ENCODE measurements around the gene ITGA8. TPM values are rescaled to one million over a fixed set of nuclear protein-coding genes. Genes with fewer than 3 reads are reported as not detected.
"Not testable (repeated sequence)": the region's sequence is repeated elsewhere in the genome, so short reads cannot be mapped to it uniquely, and the experiment has no call there.

The ITGA8 gene
- total and polyA plus RNA-seq, 9 of the 15 experiments (the other 6 are each of a cell fraction or from before 2014, with no cell fraction given): 0.01 to 0.07 (median 0.04) TPM; not detected in 5

- peak; percentile 11 for FAIRE-seq
- H3K9ac ChIP-seq (ENCODE audit: insufficient read depth in 1 of 2, low read depth in 2 of 2, low read length in 2 of 2); H3K4me2 ChIP-seq (ENCODE audit: insufficient read depth, low read length); in situ Hi-C loops (cut with MboI); intact Hi-C loops (cut with micrococcal nuclease); H3K36me3 ChIP-seq (ENCODE audit: control insufficient read depth, insufficient read depth, low read length); H3K9me3 ChIP-seq (replicated peaks; ENCODE audit: control insufficient read depth, insufficient read depth, low read depth, low read length); H2AFZ ChIP-seq (ENCODE audit: low read depth, low read length); ATAC-seq; BruUV-seq (replicated peaks); H3K4me3 ChIP-seq; H3K27ac ChIP-seq (ENCODE audit: extremely low read depth, low read depth, low read length); CTCF ChIA-PET (ENCODE audit: low intra/inter-chr PET ratio); H4K20me1 ChIP-seq (replicated peaks; ENCODE audit: control insufficient read depth, insufficient read depth, low read length); H3K4me1 ChIP-seq (replicated peaks in 1 of 2; ENCODE audit: control insufficient read depth in 2 of 2, insufficient read depth in 2 of 2, low read length in 2 of 2); H3K9me1 ChIP-seq (ENCODE audit: control insufficient read depth, insufficient read depth, low read length); H3K79me2 ChIP-seq (ENCODE audit: control insufficient read depth, insufficient read depth, low read length); DNase-seq (ENCODE audit: extremely low read depth in 1 of 4, low spot score in 3 of 4); H3K27me3 ChIP-seq (ENCODE audit: control insufficient read depth in 2 of 2, insufficient read depth in 2 of 2, low read length in 2 of 2): not testable (repeated sequence)
- peak; percentile 61 for TF ChIP-seq ZNF146 (CRISPR knock-in tag; IDR thresholded peaks at IDR 0.05; ENCODE audit: unreplicated experiment)
- TF ChIP-seq RBM25 (IDR thresholded peaks at IDR 0.05; ENCODE audit: low read depth, low read length, severe bottlenecking): peak; percentile 18
- POLR2A ChIA-PET: interaction anchor here (0.7 kb wide), 1 partner anchor 1283 kb away, joined by 4 read pairs; no protein-coding TSS in a partner anchor
These were observed 244.3 kb downstream of the ITGA8 start for GRCh38 chr10:15475439-15475838.

GRCh38 chr10:15474671-15475070 is 245.1 kb downstream of the ITGA8 start:
- BruUV-seq (replicated peaks): no TSS peak
- in situ Hi-C loops (cut with MboI): no loop called here
- intact Hi-C loops (cut with micrococcal nuclease): no loop called here
- H3K9ac ChIP-seq (ENCODE audit: insufficient read depth in 1 of 2, low read depth in 2 of 2, low read length in 2 of 2): no peak overlapping the region
- H3K4me1 ChIP-seq (replicated peaks in 1 of 2; ENCODE audit: control insufficient read depth in 2 of 2, insufficient read depth in 2 of 2, low read length in 2 of 2): no peaks in the 10 kb centered on the region; a peak in 3 of 5 replicates
- ATAC-seq (no peak), FAIRE-seq (no peak), DNase-seq (ENCODE audit: extremely low read depth in 1 of 4, low spot score in 3 of 4) (no peak)
- H3K27ac ChIP-seq (ENCODE audit: extremely low read depth, low read depth, low read length): no peak overlapping the region
- H2AFZ ChIP-seq (ENCODE audit: low read depth, low read length): no peak overlapping the region
- H4K20me1 ChIP-seq (replicated peaks; ENCODE audit: control insufficient read depth, insufficient read depth, low read length): no peaks in the 10 kb centered on the region
- ChIA-PET CTCF (ENCODE audit: low intra/inter-chr PET ratio) (no interaction called here), POLR2A (no interaction called here)
- H3K27me3 ChIP-seq (ENCODE audit: control insufficient read depth in 2 of 2, insufficient read depth in 2 of 2, low read length in 2 of 2): no peaks in the 10 kb centered on the region
- no peak for TF ChIP-seq ZNF398 (CRISPR knock-in tag; IDR thresholded peaks at IDR 0.05)
- no peak for TF ChIP-seq PHB2 (IDR thresholded peaks at IDR 0.05; ENCODE audit: low read depth)
- no peak for TF ChIP-seq E2F5 (CRISPR knock-in tag; IDR thresholded peaks at IDR 0.05)
- TF ChIP-seq BACH1 (tag; IDR thresholded peaks at IDR 0.05): no peak
- TF ChIP-seq POLR2AphosphoS2 (IDR thresholded peaks at IDR 0.05; ENCODE audit: low read length): no peak
- TF ChIP-seq SFPQ (IDR thresholded peaks at IDR 0.05; ENCODE audit: low read depth, low read length): no peak
- TF ChIP-seq KLF1 (tag; IDR thresholded peaks at IDR 0.05): no peak
- TF ChIP-seq JUND (IDR thresholded peaks at IDR 0.05; ENCODE audit: borderline replicate concordance, low read depth, low read length): no peak
- no peak for TF ChIP-seq JUND (tag; IDR thresholded peaks at IDR 0.05; ENCODE audit: borderline replicate concordance, low read depth, low read length)
- no peak for TF ChIP-seq EP300 (IDR thresholded peaks at IDR 0.05; ENCODE audit: low read length)
- no peaks in the 10 kb centered on the region for H3K9me1 ChIP-seq (ENCODE audit: control insufficient read depth, insufficient read depth, low read length)
- WGBS (ENCODE audit: insufficient coverage, low coverage, missing lambda C conversion rate): 15% methylated on average over 2 of the region's 2 CpGs
- no peaks in the 10 kb centered on the region for H3K9me3 ChIP-seq (replicated peaks; ENCODE audit: control insufficient read depth, insufficient read depth, low read depth, low read length)
- no peaks in the 10 kb centered on the region for H3K79me2 ChIP-seq (ENCODE audit: control insufficient read depth, insufficient read depth, low read length)
- no peaks in the 10 kb centered on the region for H3K36me3 ChIP-seq (ENCODE audit: control insufficient read depth, insufficient read depth, low read length)
- no peak overlapping the region for H3K4me2 ChIP-seq (ENCODE audit: insufficient read depth, low read length)
- no peak overlapping the region for H3K4me3 ChIP-seq
